CD14-positive monocyte (primary cell): ENCODE measurements around the gene MED13L. TPM values are rescaled to one million over a fixed set of nuclear protein-coding genes. Genes with fewer than 3 reads are reported as not detected.

Experiments
- DNase-seq, 3 donors: peaks; one replicate each; pipeline ENCODE4 v3.0.0-alpha.2; 2011 to 2022
- H2AFZ ChIP-seq: 2 replicates; pipeline ENCODE4 v1.6.0; 2012; ENCODE audit warnings: mild to moderate bottlenecking, low read depth, low read length, inconsistent platforms; ENCODE audit not compliant: insufficient read depth, poor library complexity, severe bottlenecking
- H3K27ac ChIP-seq, 2 donors: 1 replicate in 1 of 2; 2 replicates in 1 of 2; pipeline ENCODE4 v1.5.1; 2012 to 2013; ENCODE audit warnings: low read length in 2 of 2, control low read depth in 1 of 2, inconsistent platforms in 1 of 2, low read depth in 1 of 2, mild to moderate bottlenecking in 1 of 2
- H3K27me3 ChIP-seq, 2 donors: one replicate each; pipeline versions ENCODE4 v1.6.0 to v1.6.1; 2011 to 2013; ENCODE audit warnings: low read length in 2 of 2; ENCODE audit not compliant: control insufficient read depth in 2 of 2, insufficient read depth in 2 of 2
- H3K36me3 ChIP-seq, 2 donors: replicated peaks in 1 of 2; 1 replicate in 1 of 2; 2 replicates in 1 of 2; pipeline versions ENCODE4 v1.5.1 to v1.6.1; 2012 to 2013; ENCODE audit warnings: low read length in 2 of 2, control low read depth in 1 of 2, inconsistent platforms in 1 of 2, mild to moderate bottlenecking in 1 of 2; ENCODE audit not compliant: insufficient read depth in 2 of 2, control insufficient read depth in 1 of 2
- H3K4me1 ChIP-seq, 2 donors: 1 replicate in 1 of 2; 2 replicates in 1 of 2; pipeline versions ENCODE4 v1.5.1 to v1.6.1; 2012 to 2013; ENCODE audit warnings: low read length in 2 of 2, control low read depth in 1 of 2, inconsistent platforms in 1 of 2, mild to moderate bottlenecking in 1 of 2, moderate library complexity in 1 of 2; ENCODE audit not compliant: insufficient read depth in 2 of 2, control insufficient read depth in 1 of 2
- H3K4me2 ChIP-seq: replicated peaks from 2 replicates; pipeline ENCODE3; 2012; ENCODE audit warnings: low read length, moderate library complexity, mild to moderate bottlenecking; ENCODE audit not compliant: poor library complexity, severe bottlenecking; ENCODE audit errors: extremely low read depth
- H3K4me3 ChIP-seq, 3 experiments: fragments of 200-600 bp in 1 of 3; sonication (generic) in 1 of 3; replicated peaks in 1 of 3; 1 replicate in 2 of 3; 2 replicates in 1 of 3; pipeline ENCODE4 v1.5.1; 2011 to 2013; ENCODE audit warnings: low read length in 3 of 3, mild to moderate bottlenecking in 3 of 3, control low read depth in 2 of 3, low read depth in 2 of 3, inconsistent platforms in 1 of 3, moderate library complexity in 1 of 3
- H3K79me2 ChIP-seq: 2 replicates; pipeline ENCODE4 v1.6.0; 2012; ENCODE audit warnings: mild to moderate bottlenecking, control low read depth, inconsistent platforms, low read length, moderate library complexity; ENCODE audit not compliant: insufficient read depth
- H3K9ac ChIP-seq: 2 replicates; pipeline ENCODE4 v1.6.0; 2017; ENCODE audit warnings: low read length, mild to moderate bottlenecking; ENCODE audit not compliant: insufficient read depth, poor library complexity, severe bottlenecking
- H3K9me3 ChIP-seq, 2 donors: replicated peaks in 1 of 2; 1 replicate in 1 of 2; 2 replicates in 1 of 2; pipeline versions ENCODE4 v1.5.1 to v1.6.1; 2012 to 2013; ENCODE audit warnings: low read length in 2 of 2, control low read depth in 1 of 2; ENCODE audit not compliant: control insufficient read depth in 1 of 2, insufficient read depth in 1 of 2
- H4K20me1 ChIP-seq: 2 replicates; pipeline ENCODE4 v1.6.0; 2012; ENCODE audit warnings: mild to moderate bottlenecking, low read length, control low read depth, moderate library complexity; ENCODE audit not compliant: insufficient read depth
- H3K27ac Mint-ChIP-seq, 7 donors: one replicate each; pipeline ENCODE4 v1.8.0; 2020; ENCODE audit warnings: mild to moderate bottlenecking in 7 of 7, mixed read lengths in 7 of 7, moderate library complexity in 6 of 7, inconsistent platforms in 2 of 7
- H3K27me3 Mint-ChIP-seq, 3 donors: one replicate each; pipeline ENCODE4 v1.8.0; 2021 to 2022; ENCODE audit warnings: low read depth in 3 of 3, mild to moderate bottlenecking in 3 of 3, mixed read lengths in 3 of 3, moderate library complexity in 3 of 3, inconsistent platforms in 1 of 3
- H3K36me3 Mint-ChIP-seq, 2 donors: one replicate each; pipeline ENCODE4 v1.8.0; 2020; ENCODE audit warnings: mixed read lengths in 2 of 2, inconsistent platforms in 1 of 2, mild to moderate bottlenecking in 1 of 2
- H3K4me1 Mint-ChIP-seq: one replicate; pipeline ENCODE4 v1.8.0; 2020; ENCODE audit warnings: mild to moderate bottlenecking, mixed read lengths
- H3K4me3 Mint-ChIP-seq, 2 donors: one replicate each; pipeline ENCODE4 v1.8.0; 2020; ENCODE audit warnings: mild to moderate bottlenecking in 2 of 2, mixed read lengths in 2 of 2, moderate library complexity in 1 of 2
- H3K9me3 Mint-ChIP-seq, 7 donors: one replicate each; pipeline ENCODE4 v1.8.0; 2020 to 2022; ENCODE audit warnings: mixed read lengths in 7 of 7, mild to moderate bottlenecking in 6 of 7, moderate library complexity in 6 of 7, inconsistent platforms in 2 of 7
- WGBS: methylation state at CpG from one replicate; pipeline ENCODE4 v1.1.5; 2013; ENCODE audit warnings: missing lambda C conversion rate; ENCODE audit not compliant: insufficient coverage; 5-methylcytosine and 5-hydroxymethylcytosine counted together
- intact Hi-C, 2 donors: fragments of 100-400 bp; cut with micrococcal nuclease; formaldehyde crosslinking; loops; one replicate each; pipeline versions ENCODE4 v1.15.0 to v1.15.1; 2023
- polyA plus RNA-seq, 3 donors: library from polyadenylated mRNA; depleted of rRNA in 1 of 3; unstranded in 2 of 3; stranded (reverse) in 1 of 3; fragments of 300-500 nt in 2 of 3; fragments of >200 nt in 1 of 3; fragmentation: Illumina TruSeq in 2 of 3; gene quantifications; 1 replicate in 2 of 3; 2 replicates in 1 of 3; pipeline ENCODE4 v1.2.3, GENCODE V29; 2012 to 2021
- TF ChIP-seq, protein P1 (sequence below): fragments of 200-600 bp; IDR thresholded peaks from one replicate; pipeline ENCODE4 v1.8.0; 2022; ENCODE audit warnings: antibody characterized with exemption, mild to moderate bottlenecking

MED13L gene
- polyA plus RNA-seq, 3 donors: 4.4 to 42.0 (median 7.5) TPM

DNA sequence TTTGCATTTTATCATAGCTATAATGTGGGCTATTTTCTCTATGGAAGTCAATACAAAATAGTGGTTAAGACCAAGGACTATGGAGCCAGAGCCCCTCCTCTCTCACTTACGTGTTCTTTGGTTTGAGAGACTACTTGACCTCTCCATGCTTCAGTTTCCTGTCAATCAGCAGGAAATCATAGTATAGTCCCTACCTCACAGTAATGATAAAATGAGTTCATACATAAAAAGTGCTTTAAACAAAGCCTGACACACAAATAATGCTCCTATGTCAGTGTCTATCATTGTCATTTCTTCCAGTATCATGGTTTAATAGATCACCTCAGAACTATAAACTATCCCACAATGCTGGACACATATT is 90.4 kb downstream of the MED13L start:
- H3K27ac Mint-ChIP-seq: peak overlapping the region; percentile 17 to 96 (median 85)
- no CpG with 5 or more reads among the region's 1 CpG for WGBS
- no peak overlapping the region for H2AFZ ChIP-seq

DNA sequence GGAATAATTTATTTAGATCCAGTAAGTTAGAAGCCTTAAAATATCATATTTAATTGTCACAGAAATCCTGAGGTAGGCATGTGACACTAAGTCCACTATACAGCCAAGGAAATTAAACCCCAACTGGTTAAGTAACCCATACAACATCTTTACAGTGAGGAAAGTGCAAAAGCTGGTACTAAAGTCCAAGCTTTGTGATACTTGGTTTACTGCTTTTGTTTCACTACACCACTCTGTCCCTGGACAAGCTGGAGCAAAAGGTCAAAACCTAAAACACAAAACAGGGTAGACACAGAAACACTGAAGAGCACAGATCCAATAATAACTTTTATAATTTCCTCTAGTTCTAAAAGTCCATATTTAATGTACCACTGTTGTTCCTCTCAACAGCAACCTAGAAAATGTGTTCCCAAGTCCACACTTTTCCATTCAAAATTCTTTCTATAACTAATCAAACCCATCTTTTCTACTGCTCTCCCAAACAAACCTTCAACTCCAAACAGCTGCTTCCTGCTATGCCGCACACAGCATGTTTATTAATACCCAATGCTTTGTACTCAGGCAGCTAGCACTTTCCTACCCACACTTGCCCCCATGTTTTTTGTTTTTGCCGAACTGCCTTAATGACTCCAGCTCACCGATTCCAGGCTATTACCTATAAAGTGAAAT is 90.9 kb downstream of the MED13L start:
- peak overlapping the region in 1 of 2 donors; percentile 73 for H3K27ac ChIP-seq
- TF ChIP-seq, protein P1, sequence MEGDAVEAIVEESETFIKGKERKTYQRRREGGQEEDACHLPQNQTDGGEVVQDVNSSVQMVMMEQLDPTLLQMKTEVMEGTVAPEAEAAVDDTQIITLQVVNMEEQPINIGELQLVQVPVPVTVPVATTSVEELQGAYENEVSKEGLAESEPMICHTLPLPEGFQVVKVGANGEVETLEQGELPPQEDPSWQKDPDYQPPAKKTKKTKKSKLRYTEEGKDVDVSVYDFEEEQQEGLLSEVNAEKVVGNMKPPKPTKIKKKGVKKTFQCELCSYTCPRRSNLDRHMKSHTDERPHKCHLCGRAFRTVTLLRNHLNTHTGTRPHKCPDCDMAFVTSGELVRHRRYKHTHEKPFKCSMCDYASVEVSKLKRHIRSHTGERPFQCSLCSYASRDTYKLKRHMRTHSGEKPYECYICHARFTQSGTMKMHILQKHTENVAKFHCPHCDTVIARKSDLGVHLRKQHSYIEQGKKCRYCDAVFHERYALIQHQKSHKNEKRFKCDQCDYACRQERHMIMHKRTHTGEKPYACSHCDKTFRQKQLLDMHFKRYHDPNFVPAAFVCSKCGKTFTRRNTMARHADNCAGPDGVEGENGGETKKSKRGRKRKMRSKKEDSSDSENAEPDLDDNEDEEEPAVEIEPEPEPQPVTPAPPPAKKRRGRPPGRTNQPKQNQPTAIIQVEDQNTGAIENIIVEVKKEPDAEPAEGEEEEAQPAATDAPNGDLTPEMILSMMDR: no peak
- no peaks in the 10 kb centered on the region for H3K36me3 ChIP-seq
- H3K4me2 ChIP-seq: peak overlapping the region; percentile 62
- H4K20me1 ChIP-seq: peaks cover 100% of the 10 kb centered on the region
- no peaks in the 10 kb centered on the region for H3K9me3 ChIP-seq
- peak overlapping the region in 1 of 3 experiments; percentile 44 for H3K4me3 ChIP-seq
- no peak for DNase-seq
- intact Hi-C loops: no loop called here
- 40% methylated on average over 1 of the region's 3 CpGs for WGBS
- peak overlapping the region; percentile 6 for H3K9ac ChIP-seq
- H3K27me3 ChIP-seq: no peaks in the 10 kb centered on the region
- Mint-ChIP-seq H3K27ac (peak overlapping the region; percentile 28 to 96 (median 86)), H3K9me3 (no peaks in the 10 kb centered on the region), H3K27me3 (no peaks in the 10 kb centered on the region), H3K36me3 (peaks cover 2 to 11% of the 10 kb centered on the region in 2 donors), H3K4me3 (no peak overlapping the region), H3K4me1 (peaks cover 84% of the 10 kb centered on the region)
- peaks cover 59 to 81% of the 10 kb centered on the region in 2 donors for H3K4me1 ChIP-seq
- H2AFZ ChIP-seq: no peak overlapping the region
- H3K79me2 ChIP-seq: peaks cover 100% of the 10 kb centered on the region

More for the DNA sequence above, 90.4 kb downstream of the MED13L start:
- peak overlapping the region; percentile 6 for H3K9ac ChIP-seq
- peaks cover 100% of the 10 kb centered on the region for H4K20me1 ChIP-seq
- H3K4me3 ChIP-seq: no peak overlapping the region
- H3K36me3 Mint-ChIP-seq: peaks cover 2 to 11% of the 10 kb centered on the region in 2 donors
- H3K27ac ChIP-seq: peak overlapping the region in 1 of 2 donors; percentile 73
- peaks cover 100% of the 10 kb centered on the region for H3K79me2 ChIP-seq
- H3K4me1 ChIP-seq: peaks cover 55 to 76% of the 10 kb centered on the region in 2 donors
- peaks cover 80% of the 10 kb centered on the region for H3K4me1 Mint-ChIP-seq
- H3K9me3 Mint-ChIP-seq: no peaks in the 10 kb centered on the region
- no peaks in the 10 kb centered on the region for H3K9me3 ChIP-seq
- no peaks in the 10 kb centered on the region for H3K36me3 ChIP-seq
- no peaks in the 10 kb centered on the region for H3K27me3 ChIP-seq
- peak overlapping the region; percentile 62 for H3K4me2 ChIP-seq
- H3K27me3 Mint-ChIP-seq: no peaks in the 10 kb centered on the region
- intact Hi-C loops: no loop called here
- no peak overlapping the region for H3K4me3 Mint-ChIP-seq
- TF ChIP-seq, protein P1: no peak
- no peak for DNase-seq
